Neuronal stem cell (in vitro differentiated cells): ENCODE results near the gene FLT4.

Source experiments
- DNase-seq: peaks from one replicate; pipeline ENCODE4 v3.0.0-alpha.2; 2013; ENCODE audit warnings: low spot score
- H2AFZ ChIP-seq: one replicate; pipeline ENCODE4 v1.6.1; 2013; ENCODE audit warnings: mild to moderate bottlenecking, low read length, inconsistent platforms
- H2AK5ac ChIP-seq: 2 replicates; pipeline ENCODE4 v1.6.1; 2013; ENCODE audit warnings: low read depth, mild to moderate bottlenecking, inconsistent platforms, low read length, moderate library complexity, mixed read lengths
- H2BK120ac ChIP-seq: 2 replicates; pipeline ENCODE4 v1.6.1; 2013; ENCODE audit warnings: low read depth, mild to moderate bottlenecking, inconsistent platforms, low read length, moderate library complexity, mixed read lengths
- H2BK12ac ChIP-seq: one replicate; pipeline ENCODE4 v1.6.1; 2013; ENCODE audit warnings: low read length, inconsistent platforms
- H2BK15ac ChIP-seq: 2 replicates; pipeline ENCODE4 v1.6.1; 2013; ENCODE audit warnings: mild to moderate bottlenecking, low read length, inconsistent platforms, mixed read lengths
- H2BK5ac ChIP-seq: one replicate; pipeline ENCODE4 v1.6.1; 2013; ENCODE audit warnings: inconsistent platforms, mild to moderate bottlenecking, low read length, moderate library complexity
- H3K14ac ChIP-seq: one replicate; pipeline ENCODE4 v1.6.1; 2013; ENCODE audit warnings: low read length, inconsistent platforms
- H3K18ac ChIP-seq: 2 replicates; pipeline ENCODE4 v1.6.1; 2013; ENCODE audit warnings: low read length, inconsistent platforms
- H3K23ac ChIP-seq: 2 replicates; pipeline ENCODE4 v1.6.1; 2013; ENCODE audit warnings: low read depth, mild to moderate bottlenecking, mixed read lengths, low read length, inconsistent platforms; ENCODE audit not compliant: poor library complexity
- H3K27ac ChIP-seq: replicated peaks from 3 replicates; pipeline ENCODE4 v1.5.1; 2013; ENCODE audit warnings: low read length, inconsistent platforms
- H3K27me3 ChIP-seq, 3 experiments: 2 replicates each; pipeline ENCODE4 v1.6.1; 2013; ENCODE audit warnings: low read length in 3 of 3, mild to moderate bottlenecking in 2 of 3, inconsistent platforms in 1 of 3, low read depth in 1 of 3, mixed read lengths in 1 of 3, moderate library complexity in 1 of 3; ENCODE audit not compliant: control insufficient read depth in 3 of 3, insufficient read depth in 3 of 3
- H3K36me3 ChIP-seq, 2 donors: replicated peaks in 1 of 2; 2 replicates each; pipeline ENCODE4 v1.6.1; 2013; ENCODE audit warnings: low read length in 2 of 2; ENCODE audit not compliant: control insufficient read depth in 2 of 2, insufficient read depth in 2 of 2
- H3K4ac ChIP-seq: 2 replicates; pipeline ENCODE4 v1.6.1; 2013; ENCODE audit warnings: inconsistent platforms, mild to moderate bottlenecking, low read length, moderate library complexity
- H3K4me1 ChIP-seq, 2 donors: 1 replicate in 1 of 2; 2 replicates in 1 of 2; pipeline ENCODE4 v1.6.1; 2013; ENCODE audit warnings: low read length in 2 of 2, low read depth in 1 of 2; ENCODE audit not compliant: control insufficient read depth in 2 of 2, insufficient read depth in 1 of 2
- H3K4me2 ChIP-seq: one replicate; pipeline ENCODE4 v1.6.1; 2013; ENCODE audit warnings: mild to moderate bottlenecking, low read length, inconsistent platforms; ENCODE audit not compliant: insufficient read depth, poor library complexity, severe bottlenecking
- H3K4me3 ChIP-seq, 2 donors: 2 replicates each; pipeline ENCODE4 v1.5.1; 2013; ENCODE audit warnings: low read length in 2 of 2, mild to moderate bottlenecking in 2 of 2, inconsistent platforms in 1 of 2, moderate library complexity in 1 of 2
- H3K79me1 ChIP-seq: one replicate; pipeline ENCODE4 v1.6.1; 2013; ENCODE audit warnings: low read depth, mild to moderate bottlenecking, inconsistent platforms, low read length, moderate library complexity
- H3K9ac ChIP-seq: one replicate; pipeline ENCODE4 v1.6.1; 2013; ENCODE audit warnings: mild to moderate bottlenecking, low read depth, low read length, inconsistent platforms; ENCODE audit not compliant: poor library complexity
- H3K9me3 ChIP-seq, 2 donors: replicated peaks in 1 of 2; 2 replicates each; pipeline versions ENCODE3 to v1.6.1; 2013; ENCODE audit warnings: low read length in 2 of 2, mild to moderate bottlenecking in 2 of 2, inconsistent platforms in 1 of 2, low read depth in 1 of 2, mixed read lengths in 1 of 2, moderate library complexity in 1 of 2; ENCODE audit not compliant: control insufficient read depth in 2 of 2, insufficient read depth in 1 of 2
- H4K8ac ChIP-seq: one replicate; pipeline ENCODE4 v1.6.1; 2013; ENCODE audit warnings: low read depth, mild to moderate bottlenecking, inconsistent platforms, low read length, moderate library complexity
- H4K91ac ChIP-seq: one replicate; pipeline ENCODE4 v1.6.1; 2013; ENCODE audit warnings: low read length, low read depth, mild to moderate bottlenecking, inconsistent platforms; ENCODE audit not compliant: poor library complexity
- WGBS, 2 donors: extraction: QIAGEN DNeasy Blood & Tissue Kit; methylation state at CpG; one replicate each; pipeline ENCODE4 v1.1.7; 2013; ENCODE audit warnings: missing lambda C conversion rate in 2 of 2, mixed read lengths in 1 of 2; ENCODE audit not compliant: insufficient read length in 2 of 2, insufficient replicate concordance in 1 of 2; ENCODE audit errors: extremely low coverage in 2 of 2; 5-methylcytosine and 5-hydroxymethylcytosine counted together

Gene FLT4

GRCh38 chr5:180553530-180553929, 95.9 kb downstream of the FLT4 start:
- Histone ChIP-seq H3K4me1 (no peaks in the 10 kb centered on the region), H3K14ac (no peak overlapping the region), H2BK5ac (no peak overlapping the region), H4K8ac (no peak overlapping the region), H2AK5ac (no peak overlapping the region), H2BK120ac (no peak overlapping the region), H3K27me3 (no peaks in the 10 kb centered on the region), H3K4ac (no peak overlapping the region), H3K36me3 (peaks cover 12 to 92% of the 10 kb centered on the region in 2 donors), H3K9me3 (no peaks in the 10 kb centered on the region), H4K91ac (no peak overlapping the region), H3K9ac (no peak overlapping the region), H3K79me1 (no peaks in the 10 kb centered on the region), H3K4me3 (no peak overlapping the region), H2BK15ac (no peak overlapping the region), H3K4me2 (no peak overlapping the region), H3K23ac (no peak overlapping the region), H2BK12ac (no peak overlapping the region), H3K27ac (no peak overlapping the region), H2AFZ (no peak overlapping the region), H3K18ac (no peak overlapping the region)
- no peak for DNase-seq
- WGBS, 2 donors: no CpG with 5 or more reads among the region's 3 CpGs
